Epidermal melanocyte (primary cell): ENCODE data around the gene ERBB2.

Experiments
- DNase-seq: peaks from one replicate; pipeline ENCODE4 v3.0.0; 2011; ENCODE audit warnings: low spot score; ENCODE audit not compliant: insufficient read length

ERBB2 gene

GRCh38 chr17:39665642-39666224 lies 34.1 kb upstream of the ERBB2 start:
- no peak for DNase-seq

- DNase-seq, result no peak
Measured at GRCh38 chr17:39666231-39666600, 33.6 kb upstream of the ERBB2 start.

- DNase-seq, result no peak
Measured at GRCh38 chr17:39666601-39667261, 33.1 kb upstream of the ERBB2 start.

- DNase-seq, result no peak
Measured at GRCh38 chr17:39667262-39667944, 32.5 kb upstream of the ERBB2 start.

- DNase-seq, result no peak
Measured at GRCh38 chr17:39667945-39668924, 31.6 kb upstream of the ERBB2 start, which contains the start of gene PNMT. Gene PNMT (plus strand): TSS chr17:39668453. CDS start chr17:39668476, 23 bp downstream.

GRCh38 chr17:39669897-39670735 lies 29.7 kb upstream of the ERBB2 start:
- DNase-seq, result no peak

GRCh38 chr17:39670746-39671145 lies 29.1 kb upstream of the ERBB2 start:
- no peak for DNase-seq

- peak; percentile 69 for DNase-seq
Measured at GRCh38 chr17:39671651-39672521, 28.0 kb upstream of the ERBB2 start.

- DNase-seq, result no peak
Measured at GRCh38 chr17:39672522-39673334, 27.1 kb upstream of the ERBB2 start.

- DNase-seq, result no peak
Measured at GRCh38 chr17:39673335-39674081, 26.4 kb upstream of the ERBB2 start.

- DNase-seq, result no peak
Measured at GRCh38 chr17:39674179-39674578, 25.7 kb upstream of the ERBB2 start.

GRCh38 chr17:39674702-39675389 lies 25.0 kb upstream of the ERBB2 start:
- DNase-seq, result no peak

GRCh38 chr17:39675390-39676082 lies 24.3 kb upstream of the ERBB2 start:
- no peak for DNase-seq

GRCh38 chr17:39676198-39676819 lies 23.6 kb upstream of the ERBB2 start:
- no peak for DNase-seq

- no peak for DNase-seq
Measured at GRCh38 chr17:39677072-39677471, 22.8 kb upstream of the ERBB2 start.

GRCh38 chr17:39677542-39678339 lies 22.1 kb upstream of the ERBB2 start:
- no peak for DNase-seq
